ENCODE data around the gene RBMS3. TPM values are rescaled to one million over a fixed set of nuclear protein-coding genes. Genes with fewer than 3 reads are reported as not detected.

Gene RBMS3
- total RNA-seq, 1 donor from 2014 or later: 23.7 TPM

- TF ChIP-seq, protein P1, sequence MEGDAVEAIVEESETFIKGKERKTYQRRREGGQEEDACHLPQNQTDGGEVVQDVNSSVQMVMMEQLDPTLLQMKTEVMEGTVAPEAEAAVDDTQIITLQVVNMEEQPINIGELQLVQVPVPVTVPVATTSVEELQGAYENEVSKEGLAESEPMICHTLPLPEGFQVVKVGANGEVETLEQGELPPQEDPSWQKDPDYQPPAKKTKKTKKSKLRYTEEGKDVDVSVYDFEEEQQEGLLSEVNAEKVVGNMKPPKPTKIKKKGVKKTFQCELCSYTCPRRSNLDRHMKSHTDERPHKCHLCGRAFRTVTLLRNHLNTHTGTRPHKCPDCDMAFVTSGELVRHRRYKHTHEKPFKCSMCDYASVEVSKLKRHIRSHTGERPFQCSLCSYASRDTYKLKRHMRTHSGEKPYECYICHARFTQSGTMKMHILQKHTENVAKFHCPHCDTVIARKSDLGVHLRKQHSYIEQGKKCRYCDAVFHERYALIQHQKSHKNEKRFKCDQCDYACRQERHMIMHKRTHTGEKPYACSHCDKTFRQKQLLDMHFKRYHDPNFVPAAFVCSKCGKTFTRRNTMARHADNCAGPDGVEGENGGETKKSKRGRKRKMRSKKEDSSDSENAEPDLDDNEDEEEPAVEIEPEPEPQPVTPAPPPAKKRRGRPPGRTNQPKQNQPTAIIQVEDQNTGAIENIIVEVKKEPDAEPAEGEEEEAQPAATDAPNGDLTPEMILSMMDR (IDR thresholded peaks at IDR 0.05; ENCODE audit: insufficient read depth, low read length, poor library complexity, severe bottlenecking): no peak
- DNase-seq (ENCODE audit: low read depth): no peak
- Histone ChIP-seq H3K36me3 (ENCODE audit: control insufficient read depth, insufficient read depth, low read length) (no peaks in the 10 kb centered on the region), H3K4me3 (ENCODE audit: low read depth, low read length) (no peak overlapping the region), H3K27me3 (ENCODE audit: control insufficient read depth, insufficient read depth, low read length) (no peaks in the 10 kb centered on the region)
Measured at GRCh38 chr3:29868543-29869101, 587.8 kb downstream of the RBMS3 start.

- H3K27me3 ChIP-seq (ENCODE audit: control insufficient read depth, insufficient read depth, low read length): no peaks in the 10 kb centered on the region
- TF ChIP-seq, protein P1 (IDR thresholded peaks at IDR 0.05; ENCODE audit: insufficient read depth, low read length, poor library complexity, severe bottlenecking): no peak
- no peak overlapping the region for H3K4me3 ChIP-seq (ENCODE audit: low read depth, low read length)
- no peak for DNase-seq (ENCODE audit: low read depth)
- no peaks in the 10 kb centered on the region for H3K36me3 ChIP-seq (ENCODE audit: control insufficient read depth, insufficient read depth, low read length)
Measured at GRCh38 chr3:29870136-29870535, 589.3 kb downstream of the RBMS3 start.

DNA sequence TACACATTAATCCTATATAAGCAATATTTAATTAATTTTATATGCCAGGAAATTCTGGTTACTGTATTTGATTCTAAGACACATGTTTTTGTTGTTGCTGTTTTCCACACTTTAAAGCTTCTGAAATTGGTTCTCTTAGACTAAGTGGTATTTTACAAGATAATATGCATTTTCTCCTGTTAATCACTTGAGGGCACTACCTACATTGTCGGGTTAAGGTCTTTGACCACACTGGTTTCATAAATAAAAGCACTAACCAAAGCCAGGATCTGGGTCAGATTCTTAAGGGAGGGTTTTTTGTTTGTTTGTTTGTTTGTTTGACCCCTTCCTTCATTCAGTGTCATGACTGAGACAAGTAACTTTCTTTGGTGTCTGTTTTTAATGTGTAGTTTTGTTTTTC lies 590.2 kb downstream of the RBMS3 start:
- no peak for DNase-seq (ENCODE audit: low read depth)
- Histone ChIP-seq H3K4me3 (ENCODE audit: low read depth, low read length) (no peak overlapping the region), H3K36me3 (ENCODE audit: control insufficient read depth, insufficient read depth, low read length) (no peaks in the 10 kb centered on the region), H3K27me3 (ENCODE audit: control insufficient read depth, insufficient read depth, low read length) (no peaks in the 10 kb centered on the region)
- TF ChIP-seq, protein P1 (IDR thresholded peaks at IDR 0.05; ENCODE audit: insufficient read depth, low read length, poor library complexity, severe bottlenecking): no peak

- TF ChIP-seq, protein P1 (IDR thresholded peaks at IDR 0.05; ENCODE audit: insufficient read depth, low read length, poor library complexity, severe bottlenecking): no peak
- Histone ChIP-seq H3K27me3 (ENCODE audit: control insufficient read depth, insufficient read depth, low read length) (no peaks in the 10 kb centered on the region), H3K4me3 (ENCODE audit: low read depth, low read length) (no peak overlapping the region), H3K36me3 (ENCODE audit: control insufficient read depth, insufficient read depth, low read length) (no peaks in the 10 kb centered on the region)
- DNase-seq (ENCODE audit: low read depth): no peak
Measured at GRCh38 chr3:29880809-29881208, 599.9 kb downstream of the RBMS3 start.

- no peak for DNase-seq (ENCODE audit: low read depth)
- no peaks in the 10 kb centered on the region for H3K27me3 ChIP-seq (ENCODE audit: control insufficient read depth, insufficient read depth, low read length)
- TF ChIP-seq, protein P1 (IDR thresholded peaks at IDR 0.05; ENCODE audit: insufficient read depth, low read length, poor library complexity, severe bottlenecking): no peak
- no peaks in the 10 kb centered on the region for H3K36me3 ChIP-seq (ENCODE audit: control insufficient read depth, insufficient read depth, low read length)
- H3K4me3 ChIP-seq (ENCODE audit: low read depth, low read length): no peak overlapping the region
Measured at GRCh38 chr3:29887451-29887850, 606.6 kb downstream of the RBMS3 start.

DNA sequence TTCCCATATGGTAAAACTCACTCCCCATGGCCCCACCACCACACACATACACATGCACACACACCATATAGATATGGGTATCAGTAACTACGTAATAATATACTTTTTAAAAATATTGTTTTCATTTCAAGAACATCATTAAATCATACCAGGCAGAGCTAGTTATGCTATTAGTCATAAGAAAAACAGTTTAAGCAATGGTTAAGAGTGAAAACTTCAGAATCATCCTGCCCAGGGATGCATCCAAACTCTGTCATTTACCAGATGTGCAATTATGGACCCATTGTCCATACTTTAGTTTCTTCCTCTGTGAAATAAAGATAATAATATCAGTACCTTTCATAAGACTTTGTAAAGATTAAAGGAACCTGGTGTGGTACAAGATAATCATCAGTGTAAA lies 608.3 kb downstream of the RBMS3 start:
- TF ChIP-seq, protein P1 (IDR thresholded peaks at IDR 0.05; ENCODE audit: insufficient read depth, low read length, poor library complexity, severe bottlenecking): no peak
- Histone ChIP-seq H3K36me3 (ENCODE audit: control insufficient read depth, insufficient read depth, low read length) (no peaks in the 10 kb centered on the region), H3K4me3 (ENCODE audit: low read depth, low read length) (no peak overlapping the region), H3K27me3 (ENCODE audit: control insufficient read depth, insufficient read depth, low read length) (no peaks in the 10 kb centered on the region)
- no peak for DNase-seq (ENCODE audit: low read depth)
